Fibroblast of lung (primary cell): Measurements from ENCODE around the gene DTX4.
A peak's percentile ranks its signal among the peaks of the same experiment; 100 is the strongest.

Experiments used
- CTCF ChIP-seq, 2 donors: IDR thresholded peaks in 1 of 2; conservative IDR thresholded peaks in 1 of 2; 1 replicate in 1 of 2; 2 replicates in 1 of 2; pipeline ENCODE4 v1.5.1; 2011 to 2012; ENCODE audit warnings: low read length in 2 of 2, control low read depth in 1 of 2, inconsistent platforms in 1 of 2, low read depth in 1 of 2, mild to moderate bottlenecking in 1 of 2
- EZH2 ChIP-seq: IDR thresholded peaks from 2 replicates; pipeline ENCODE4 v1.5.1; 2012; ENCODE audit warnings: low read length, control low read depth, mild to moderate bottlenecking; ENCODE audit errors: missing control alignments

- TF ChIP-seq CTCF (conservative IDR thresholded peaks at IDR 0.05 in 1 of 2, IDR thresholded peaks at IDR 0.05 in 1 of 2; ENCODE audit: low read depth in 1 of 2, low read length in 2 of 2): peak; percentile 89 to 91
- no peak for TF ChIP-seq EZH2
These were observed 13.5 kb upstream of the DTX4 start for GRCh38 chr11:59158206-59159068.
